Common myeloid progenitor, CD34-positive (primary cell): ENCODE results near the gene KAZN.
"Not testable (repeated sequence)": the region's sequence is repeated elsewhere in the genome, so short reads cannot be mapped to it uniquely, and the experiment has no call there.

ENCODE experiments used
- CTCF ChIA-PET: fragments of 350-600 bp; sonication (Branson Sonifier 250); formaldehyde crosslinking; loops from one replicate; lab custom pipeline; 2021; ENCODE audit warnings: antibody characterized with exemption; lab: Charles Lee
- POLR2A ChIA-PET: fragments of 350-600 bp; sonication (Branson Sonifier 250); formaldehyde crosslinking; loops from one replicate; lab custom pipeline; 2021; ENCODE audit warnings: antibody characterized with exemption; lab: Charles Lee
- DNase-seq, 3 donors: peaks; one replicate each; pipeline versions ENCODE4 v3.0.0 to v3.0.0-alpha.2; 2013
- H3K27ac ChIP-seq, 2 experiments: 1 replicate in 1 of 2; 2 replicates in 1 of 2; pipeline ENCODE4 v1.7.0; 2013; ENCODE audit warnings: inconsistent platforms in 2 of 2, low read length in 2 of 2, mild to moderate bottlenecking in 2 of 2, low read depth in 1 of 2, moderate library complexity in 1 of 2; ENCODE audit not compliant: severe bottlenecking in 2 of 2, insufficient read depth in 1 of 2, poor library complexity in 1 of 2
- H3K27me3 ChIP-seq, 5 experiments: replicated peaks in 2 of 5; 1 replicate in 3 of 5; 2 replicates in 2 of 5; pipeline versions ENCODE4 v1.6.1 to v1.7.0; 2013; ENCODE audit warnings: low read length in 4 of 5, mild to moderate bottlenecking in 2 of 5, moderate library complexity in 2 of 5, inconsistent platforms in 1 of 5; ENCODE audit not compliant: insufficient read depth in 5 of 5, control insufficient read depth in 4 of 5
- H3K36me3 ChIP-seq, 4 experiments: 1 replicate in 2 of 4; 2 replicates in 2 of 4; pipeline versions ENCODE4 v1.6.1 to v1.7.0; 2013; ENCODE audit warnings: low read length in 3 of 4, control low read depth in 1 of 4, mild to moderate bottlenecking in 1 of 4; ENCODE audit not compliant: control insufficient read depth in 4 of 4, insufficient read depth in 4 of 4
- H3K4me1 ChIP-seq, 4 experiments: 1 replicate in 3 of 4; 2 replicates in 1 of 4; pipeline versions ENCODE4 v1.6.1 to v1.7.1; 2013; ENCODE audit warnings: low read length in 3 of 4, mild to moderate bottlenecking in 3 of 4, control low read depth in 1 of 4, inconsistent platforms in 1 of 4, moderate library complexity in 1 of 4; ENCODE audit not compliant: control insufficient read depth in 4 of 4, insufficient read depth in 4 of 4; ENCODE audit errors: control extremely low read depth in 1 of 4
- H3K4me3 ChIP-seq, 7 experiments: 1 replicate in 4 of 7; 2 replicates in 3 of 7; pipeline versions ENCODE4 v1.5.1 to v1.7.0; 2013; ENCODE audit warnings: mild to moderate bottlenecking in 7 of 7, low read length in 6 of 7, moderate library complexity in 6 of 7, inconsistent platforms in 2 of 7, low read depth in 2 of 7, control low read depth in 1 of 7; ENCODE audit not compliant: insufficient read depth in 4 of 7, control insufficient read depth in 1 of 7; ENCODE audit errors: extremely low read depth in 1 of 7
- H3K9me3 ChIP-seq, 5 experiments: 1 replicate in 4 of 5; 2 replicates in 1 of 5; pipeline versions ENCODE4 v1.6.1 to v1.7.1; 2013; ENCODE audit warnings: low read length in 4 of 5, mild to moderate bottlenecking in 2 of 5, inconsistent platforms in 1 of 5, low read depth in 1 of 5, moderate library complexity in 1 of 5; ENCODE audit not compliant: control insufficient read depth in 4 of 5, insufficient read depth in 2 of 5; ENCODE audit errors: control extremely low read depth in 1 of 5
- WGBS: methylation state at CpG from one replicate; pipeline ENCODE4 v1.1.5; 2013; ENCODE audit not compliant: insufficient coverage; 5-methylcytosine and 5-hydroxymethylcytosine counted together

Gene KAZN

GRCh38 chr1:14571810-14572767 is 26.4 kb upstream of the KAZN start:
- Histone ChIP-seq H3K4me1 (peaks cover 0 to 8% (median 4%) of the 10 kb centered on the region in 4 experiments), H3K9me3 (peaks cover 0 to 11% (median 2%) of the 10 kb centered on the region in 5 experiments), H3K4me3 (no peak overlapping the region), H3K36me3 (no peaks in the 10 kb centered on the region), H3K27ac (no peak overlapping the region), H3K27me3 (peaks cover 0 to 13% (median 3%) of the 10 kb centered on the region in 5 experiments)
- peak in 2 of 3 donors; percentile 5 to 11 for DNase-seq
- CTCF ChIA-PET: no interaction called here
- 89% methylated on average over 13 of the region's 17 CpGs for WGBS
- POLR2A ChIA-PET: no interaction called here

DNA sequence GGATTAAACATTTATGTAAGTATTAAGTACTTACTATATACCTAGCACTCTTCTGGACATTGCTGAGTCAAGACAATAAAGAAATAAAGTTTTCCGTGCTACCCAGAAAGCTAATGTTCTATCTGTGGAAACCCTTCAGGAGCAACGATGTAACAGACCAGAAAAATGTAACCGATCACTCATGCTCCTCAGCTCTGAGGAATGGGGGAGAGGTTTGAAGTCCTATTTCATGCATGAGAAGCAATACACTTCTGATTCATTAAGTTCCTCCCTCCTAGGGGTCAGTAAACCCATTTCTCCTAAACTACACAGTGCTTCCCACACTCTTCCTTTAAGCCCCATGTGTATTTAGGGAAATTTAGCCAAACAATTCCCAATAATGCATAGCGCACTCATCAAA is 25.6 kb upstream of the KAZN start:
- DNase-seq: no peak
- Histone ChIP-seq H3K27ac (no peak overlapping the region), H3K36me3 (no peaks in the 10 kb centered on the region), H3K4me1 (peaks cover 0 to 8% (median 4%) of the 10 kb centered on the region in 4 experiments), H3K4me3 (no peak overlapping the region), H3K9me3 (peaks cover 0 to 8% (median 1%) of the 10 kb centered on the region in 5 experiments), H3K27me3 (peaks cover 0 to 14% (median 3%) of the 10 kb centered on the region in 5 experiments)
- WGBS: 100% methylated on average over 3 of the region's 4 CpGs
- CTCF ChIA-PET: interaction anchor here (1.2 kb wide), 1 partner anchor 10 kb away, joined by 5 read pairs; no protein-coding TSS in a partner anchor
- POLR2A ChIA-PET: no interaction called here

DNA sequence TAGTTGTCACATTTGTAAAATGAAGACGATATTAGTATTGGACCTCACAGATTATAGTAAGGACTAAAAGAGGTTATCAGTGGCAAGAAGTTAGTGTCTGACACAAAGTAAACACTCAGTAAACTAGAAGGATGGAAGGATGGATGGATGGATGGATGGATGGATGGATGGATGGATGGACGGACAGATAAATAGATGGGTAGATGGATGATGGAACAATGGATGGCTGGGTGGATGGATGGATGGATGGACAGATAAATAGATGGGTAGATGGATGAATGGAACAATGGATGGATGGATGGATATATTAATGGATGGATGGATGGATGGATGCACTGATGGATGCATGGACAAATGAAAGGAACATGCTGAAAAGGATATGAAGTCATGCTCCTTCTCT is 22.3 kb upstream of the KAZN start:
- Histone ChIP-seq H3K9me3 (peaks cover 0 to 6% (median 1%) of the 10 kb centered on the region in 5 experiments), H3K36me3 (no peaks in the 10 kb centered on the region), H3K4me3 (no peak overlapping the region), H3K27ac (no peak overlapping the region), H3K27me3 (peaks cover 0 to 16% (median 3%) of the 10 kb centered on the region in 5 experiments), H3K4me1 (no peaks in the 10 kb centered on the region)
- no peak for DNase-seq
- ChIA-PET POLR2A (no interaction called here), CTCF (interaction anchor here (1.7 kb wide), 1 partner anchor 10 kb away, joined by 4 read pairs; no protein-coding TSS in a partner anchor)
- 100% methylated on average over 1 of the region's 2 CpGs for WGBS

DNA sequence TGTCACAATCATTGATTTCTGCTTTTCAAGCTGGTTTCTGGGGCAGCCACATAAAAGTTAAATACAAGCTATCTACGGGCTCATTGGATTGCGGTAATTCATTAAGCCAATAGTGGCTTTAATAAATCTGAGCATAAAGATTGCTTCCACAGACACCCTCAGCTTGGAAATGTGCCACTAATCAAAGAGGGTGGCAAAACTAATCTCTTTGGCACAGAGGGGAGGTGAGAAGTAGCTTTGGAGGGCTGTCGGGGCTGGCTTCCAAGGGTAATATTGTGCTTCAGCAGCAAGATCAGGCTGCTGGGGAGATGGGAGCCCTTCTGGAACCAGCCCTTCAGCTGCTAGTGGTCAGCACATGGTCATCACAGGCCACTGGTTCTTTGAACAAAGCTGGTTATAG is 21.2 kb upstream of the KAZN start:
- Histone ChIP-seq H3K36me3 (no peaks in the 10 kb centered on the region), H3K27ac (no peak overlapping the region), H3K9me3 (peaks cover 0 to 13% (median 1%) of the 10 kb centered on the region in 5 experiments), H3K4me3 (no peak overlapping the region), H3K4me1 (no peaks in the 10 kb centered on the region), H3K27me3 (peaks cover 0 to 17% (median 3%) of the 10 kb centered on the region in 5 experiments)
- ChIA-PET POLR2A (no interaction called here), CTCF (interaction anchor here (1.3 kb wide), 1 partner anchor 11 kb away, joined by 3 read pairs; no protein-coding TSS in a partner anchor)
- DNase-seq: no peak
- 95% methylated on average over 3 of the region's 3 CpGs for WGBS

- Histone ChIP-seq H3K9me3 (peaks cover 0 to 13% (median 1%) of the 10 kb centered on the region in 5 experiments), H3K27me3 (peaks cover 0 to 19% (median 3%) of the 10 kb centered on the region in 5 experiments), H3K4me3 (no peak overlapping the region), H3K4me1 (no peaks in the 10 kb centered on the region), H3K36me3 (no peaks in the 10 kb centered on the region), H3K27ac (no peak overlapping the region)
- DNase-seq: no peak
- WGBS: 100% methylated on average over 1 of the region's 3 CpGs
- POLR2A ChIA-PET: no interaction called here
- CTCF ChIA-PET: interaction anchor here (1.3 kb wide), 1 partner anchor 10 kb away, joined by 3 read pairs; no protein-coding TSS in a partner anchor
Measured at GRCh38 chr1:14578156-14578555, 20.3 kb upstream of the KAZN start.

DNA sequence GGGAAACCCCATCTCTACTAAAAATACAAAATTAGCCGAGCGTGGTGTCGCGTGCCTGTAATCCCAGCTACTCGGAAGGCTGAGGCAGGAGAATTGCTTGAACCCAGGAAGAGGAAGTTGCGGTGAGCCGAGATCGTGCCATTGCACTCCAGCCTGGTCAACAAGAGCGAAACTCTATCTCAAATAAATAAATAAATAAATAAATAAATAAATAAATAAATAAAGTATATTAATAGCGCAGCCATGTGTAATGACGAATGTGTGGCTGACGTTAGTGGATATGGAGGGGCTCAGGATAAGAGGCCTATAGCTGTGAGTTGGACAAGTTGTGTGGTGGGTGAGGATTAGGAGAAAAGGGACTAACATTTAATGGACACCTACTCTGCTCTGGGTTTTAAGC is 18.2 kb upstream of the KAZN start:
- H3K27ac ChIP-seq, H3K36me3 ChIP-seq, DNase-seq, CTCF ChIA-PET, POLR2A ChIA-PET, H3K4me3 ChIP-seq, H3K4me1 ChIP-seq: not testable (repeated sequence)
- peaks cover 0 to 15% (median 6%) of the 10 kb centered on the region in 5 experiments for H3K27me3 ChIP-seq
- H3K9me3 ChIP-seq: peaks cover 0 to 11% (median 2%) of the 10 kb centered on the region in 5 experiments
- 100% methylated on average over 3 of the region's 12 CpGs for WGBS

DNA sequence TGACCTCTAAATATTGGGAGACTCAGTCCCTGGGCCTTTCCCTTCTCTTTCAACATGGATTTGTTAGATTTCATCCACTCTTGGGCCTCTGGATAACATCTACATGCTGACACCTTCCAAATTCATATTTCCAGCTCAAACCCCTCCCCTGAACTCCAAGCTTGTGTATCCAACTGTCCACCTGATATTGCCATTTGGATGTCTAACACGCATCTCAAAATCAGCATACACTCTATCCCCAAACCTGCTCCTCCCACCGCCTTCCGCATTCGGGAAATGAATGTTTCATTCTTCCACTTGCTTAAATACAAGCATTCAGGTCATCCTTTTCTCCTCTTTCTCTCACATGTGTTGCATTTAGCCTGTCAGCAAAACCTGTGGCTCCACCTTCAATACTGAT is 17.5 kb upstream of the KAZN start:
- no peak for DNase-seq
- Histone ChIP-seq H3K4me1 (no peaks in the 10 kb centered on the region), H3K27ac (no peak overlapping the region), H3K27me3 (peaks cover 0 to 15% (median 8%) of the 10 kb centered on the region in 5 experiments), H3K9me3 (peaks cover 0 to 10% (median 0%) of the 10 kb centered on the region in 5 experiments), H3K4me3 (no peak overlapping the region), H3K36me3 (no peaks in the 10 kb centered on the region)
- WGBS: 94% methylated on average over 4 of the region's 4 CpGs
- POLR2A ChIA-PET: no interaction called here
- CTCF ChIA-PET: no interaction called here
